CD14-positive monocyte (primary cell): Measurements from ENCODE around the gene STK39. TPM values are rescaled to one million over a fixed set of nuclear protein-coding genes. Genes with fewer than 3 reads are reported as not detected.

Experiments
- DNase-seq, 3 donors: peaks; one replicate each; pipeline ENCODE4 v3.0.0-alpha.2; 2011 to 2022
- H2AFZ ChIP-seq: 2 replicates; pipeline ENCODE4 v1.6.0; 2012; ENCODE audit warnings: mild to moderate bottlenecking, low read depth, low read length, inconsistent platforms; ENCODE audit not compliant: insufficient read depth, poor library complexity, severe bottlenecking
- H3K27ac ChIP-seq, 2 donors: 1 replicate in 1 of 2; 2 replicates in 1 of 2; pipeline ENCODE4 v1.5.1; 2012 to 2013; ENCODE audit warnings: low read length in 2 of 2, control low read depth in 1 of 2, inconsistent platforms in 1 of 2, low read depth in 1 of 2, mild to moderate bottlenecking in 1 of 2
- H3K27me3 ChIP-seq, 2 donors: one replicate each; pipeline versions ENCODE4 v1.6.0 to v1.6.1; 2011 to 2013; ENCODE audit warnings: low read length in 2 of 2; ENCODE audit not compliant: control insufficient read depth in 2 of 2, insufficient read depth in 2 of 2
- H3K36me3 ChIP-seq, 2 donors: replicated peaks in 1 of 2; 1 replicate in 1 of 2; 2 replicates in 1 of 2; pipeline versions ENCODE4 v1.5.1 to v1.6.1; 2012 to 2013; ENCODE audit warnings: low read length in 2 of 2, control low read depth in 1 of 2, inconsistent platforms in 1 of 2, mild to moderate bottlenecking in 1 of 2; ENCODE audit not compliant: insufficient read depth in 2 of 2, control insufficient read depth in 1 of 2
- H3K4me1 ChIP-seq, 2 donors: 1 replicate in 1 of 2; 2 replicates in 1 of 2; pipeline versions ENCODE4 v1.5.1 to v1.6.1; 2012 to 2013; ENCODE audit warnings: low read length in 2 of 2, control low read depth in 1 of 2, inconsistent platforms in 1 of 2, mild to moderate bottlenecking in 1 of 2, moderate library complexity in 1 of 2; ENCODE audit not compliant: insufficient read depth in 2 of 2, control insufficient read depth in 1 of 2
- H3K4me2 ChIP-seq: replicated peaks from 2 replicates; pipeline ENCODE3; 2012; ENCODE audit warnings: low read length, moderate library complexity, mild to moderate bottlenecking; ENCODE audit not compliant: poor library complexity, severe bottlenecking; ENCODE audit errors: extremely low read depth
- H3K4me3 ChIP-seq, 3 experiments: fragments of 200-600 bp in 1 of 3; sonication (generic) in 1 of 3; replicated peaks in 1 of 3; 1 replicate in 2 of 3; 2 replicates in 1 of 3; pipeline ENCODE4 v1.5.1; 2011 to 2013; ENCODE audit warnings: low read length in 3 of 3, mild to moderate bottlenecking in 3 of 3, control low read depth in 2 of 3, low read depth in 2 of 3, inconsistent platforms in 1 of 3, moderate library complexity in 1 of 3
- H3K79me2 ChIP-seq: 2 replicates; pipeline ENCODE4 v1.6.0; 2012; ENCODE audit warnings: mild to moderate bottlenecking, control low read depth, inconsistent platforms, low read length, moderate library complexity; ENCODE audit not compliant: insufficient read depth
- H3K9ac ChIP-seq: 2 replicates; pipeline ENCODE4 v1.6.0; 2017; ENCODE audit warnings: low read length, mild to moderate bottlenecking; ENCODE audit not compliant: insufficient read depth, poor library complexity, severe bottlenecking
- H3K9me3 ChIP-seq, 2 donors: replicated peaks in 1 of 2; 1 replicate in 1 of 2; 2 replicates in 1 of 2; pipeline versions ENCODE4 v1.5.1 to v1.6.1; 2012 to 2013; ENCODE audit warnings: low read length in 2 of 2, control low read depth in 1 of 2; ENCODE audit not compliant: control insufficient read depth in 1 of 2, insufficient read depth in 1 of 2
- H4K20me1 ChIP-seq: 2 replicates; pipeline ENCODE4 v1.6.0; 2012; ENCODE audit warnings: mild to moderate bottlenecking, low read length, control low read depth, moderate library complexity; ENCODE audit not compliant: insufficient read depth
- H3K27ac Mint-ChIP-seq, 7 donors: one replicate each; pipeline ENCODE4 v1.8.0; 2020; ENCODE audit warnings: mild to moderate bottlenecking in 7 of 7, mixed read lengths in 7 of 7, moderate library complexity in 6 of 7, inconsistent platforms in 2 of 7
- H3K27me3 Mint-ChIP-seq, 3 donors: one replicate each; pipeline ENCODE4 v1.8.0; 2021 to 2022; ENCODE audit warnings: low read depth in 3 of 3, mild to moderate bottlenecking in 3 of 3, mixed read lengths in 3 of 3, moderate library complexity in 3 of 3, inconsistent platforms in 1 of 3
- H3K36me3 Mint-ChIP-seq, 2 donors: one replicate each; pipeline ENCODE4 v1.8.0; 2020; ENCODE audit warnings: mixed read lengths in 2 of 2, inconsistent platforms in 1 of 2, mild to moderate bottlenecking in 1 of 2
- H3K4me1 Mint-ChIP-seq: one replicate; pipeline ENCODE4 v1.8.0; 2020; ENCODE audit warnings: mild to moderate bottlenecking, mixed read lengths
- H3K4me3 Mint-ChIP-seq, 2 donors: one replicate each; pipeline ENCODE4 v1.8.0; 2020; ENCODE audit warnings: mild to moderate bottlenecking in 2 of 2, mixed read lengths in 2 of 2, moderate library complexity in 1 of 2
- H3K9me3 Mint-ChIP-seq, 7 donors: one replicate each; pipeline ENCODE4 v1.8.0; 2020 to 2022; ENCODE audit warnings: mixed read lengths in 7 of 7, mild to moderate bottlenecking in 6 of 7, moderate library complexity in 6 of 7, inconsistent platforms in 2 of 7
- WGBS: methylation state at CpG from one replicate; pipeline ENCODE4 v1.1.5; 2013; ENCODE audit warnings: missing lambda C conversion rate; ENCODE audit not compliant: insufficient coverage; 5-methylcytosine and 5-hydroxymethylcytosine counted together
- intact Hi-C, 2 donors: fragments of 100-400 bp; cut with micrococcal nuclease; formaldehyde crosslinking; loops; one replicate each; pipeline versions ENCODE4 v1.15.0 to v1.15.1; 2023
- polyA plus RNA-seq, 3 donors: library from polyadenylated mRNA; depleted of rRNA in 1 of 3; unstranded in 2 of 3; stranded (reverse) in 1 of 3; fragments of 300-500 nt in 2 of 3; fragments of >200 nt in 1 of 3; fragmentation: Illumina TruSeq in 2 of 3; gene quantifications; 1 replicate in 2 of 3; 2 replicates in 1 of 3; pipeline ENCODE4 v1.2.3, GENCODE V29; 2012 to 2021
- TF ChIP-seq, protein P1 (sequence below): fragments of 200-600 bp; IDR thresholded peaks from one replicate; pipeline ENCODE4 v1.8.0; 2022; ENCODE audit warnings: antibody characterized with exemption, mild to moderate bottlenecking

Gene STK39
- polyA plus RNA-seq, 3 donors = 1.2 to 2.7 (median 2.6) TPM

- TF ChIP-seq, protein P1, sequence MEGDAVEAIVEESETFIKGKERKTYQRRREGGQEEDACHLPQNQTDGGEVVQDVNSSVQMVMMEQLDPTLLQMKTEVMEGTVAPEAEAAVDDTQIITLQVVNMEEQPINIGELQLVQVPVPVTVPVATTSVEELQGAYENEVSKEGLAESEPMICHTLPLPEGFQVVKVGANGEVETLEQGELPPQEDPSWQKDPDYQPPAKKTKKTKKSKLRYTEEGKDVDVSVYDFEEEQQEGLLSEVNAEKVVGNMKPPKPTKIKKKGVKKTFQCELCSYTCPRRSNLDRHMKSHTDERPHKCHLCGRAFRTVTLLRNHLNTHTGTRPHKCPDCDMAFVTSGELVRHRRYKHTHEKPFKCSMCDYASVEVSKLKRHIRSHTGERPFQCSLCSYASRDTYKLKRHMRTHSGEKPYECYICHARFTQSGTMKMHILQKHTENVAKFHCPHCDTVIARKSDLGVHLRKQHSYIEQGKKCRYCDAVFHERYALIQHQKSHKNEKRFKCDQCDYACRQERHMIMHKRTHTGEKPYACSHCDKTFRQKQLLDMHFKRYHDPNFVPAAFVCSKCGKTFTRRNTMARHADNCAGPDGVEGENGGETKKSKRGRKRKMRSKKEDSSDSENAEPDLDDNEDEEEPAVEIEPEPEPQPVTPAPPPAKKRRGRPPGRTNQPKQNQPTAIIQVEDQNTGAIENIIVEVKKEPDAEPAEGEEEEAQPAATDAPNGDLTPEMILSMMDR = no peak
- Mint-ChIP-seq H3K36me3 (peaks cover under 1 to 6% of the 10 kb centered on the region in 2 donors), H3K27ac (no peak overlapping the region), H3K4me3 (no peak overlapping the region), H3K9me3 (no peaks in the 10 kb centered on the region), H3K27me3 (no peaks in the 10 kb centered on the region), H3K4me1 (peaks cover 12% of the 10 kb centered on the region)
- H3K4me1 ChIP-seq = no peaks in the 10 kb centered on the region
- DNase-seq = no peak
- no peak overlapping the region for H3K27ac ChIP-seq
- H4K20me1 ChIP-seq = peaks cover 38% of the 10 kb centered on the region
- no peaks in the 10 kb centered on the region for H3K9me3 ChIP-seq
- H3K36me3 ChIP-seq = no peaks in the 10 kb centered on the region
- no peak overlapping the region for H3K9ac ChIP-seq
- H3K4me3 ChIP-seq = no peak overlapping the region
- intact Hi-C loops = no loop called here
- no peak overlapping the region for H2AFZ ChIP-seq
- WGBS = no CpG with 5 or more reads among the region's 1 CpG
- H3K79me2 ChIP-seq = peaks cover 59% of the 10 kb centered on the region
- no peak overlapping the region for H3K4me2 ChIP-seq
- H3K27me3 ChIP-seq = no peaks in the 10 kb centered on the region
Measured at GRCh38 chr2:168237741-168238140, 9.7 kb downstream of the STK39 start.

GRCh38 chr2:168234407-168235085 lies 12.8 kb downstream of the STK39 start:
- peaks cover 0 to 21% of the 10 kb centered on the region in 2 donors for H3K36me3 ChIP-seq
- peaks cover 0 to 10% (median 4%) of the 10 kb centered on the region in 7 donors for H3K9me3 Mint-ChIP-seq
- H3K27ac ChIP-seq = no peak overlapping the region
- no peak overlapping the region for H2AFZ ChIP-seq
- peaks cover 22 to 25% of the 10 kb centered on the region in 2 donors for H3K36me3 Mint-ChIP-seq
- peaks cover 15% of the 10 kb centered on the region for H3K4me1 Mint-ChIP-seq
- no peak overlapping the region for H3K4me3 ChIP-seq
- peaks cover 52% of the 10 kb centered on the region for H3K79me2 ChIP-seq
- H3K27me3 ChIP-seq = no peaks in the 10 kb centered on the region
- DNase-seq = no peak
- TF ChIP-seq, protein P1 = no peak
- peaks cover 23% of the 10 kb centered on the region for H4K20me1 ChIP-seq
- H3K27ac Mint-ChIP-seq = no peak overlapping the region
- H3K9ac ChIP-seq = no peak overlapping the region
- H3K4me3 Mint-ChIP-seq = no peak overlapping the region
- 83% methylated on average over 1 of the region's 2 CpGs for WGBS
- H3K27me3 Mint-ChIP-seq = no peaks in the 10 kb centered on the region
- no peaks in the 10 kb centered on the region for H3K4me1 ChIP-seq
- peaks cover 0 to 6% of the 10 kb centered on the region in 2 donors for H3K9me3 ChIP-seq
- intact Hi-C loops = no loop called here
- H3K4me2 ChIP-seq = no peak overlapping the region
